Panc1 (cell line): ENCODE results near the gene HCFC1.

ENCODE experiments used
- CTCF ChIP-seq: fragments of 450-650 bp; IDR thresholded peaks from 2 replicates; pipeline ENCODE4 v1.5.1; 2017; ENCODE audit warnings: mild to moderate bottlenecking
- POLR2AphosphoS5 ChIP-seq: IDR thresholded peaks from 2 replicates; pipeline ENCODE4 v1.6.1; 2012; ENCODE audit warnings: mild to moderate bottlenecking, low read depth, low read length, moderate library complexity
- TCF7L2 ChIP-seq: IDR thresholded peaks from 2 replicates; pipeline ENCODE4 v1.6.1; 2011; ENCODE audit warnings: mild to moderate bottlenecking, low read depth, low read length, inconsistent platforms

- TF ChIP-seq CTCF (no peak), POLR2AphosphoS5 (no peak), TCF7L2 (no peak)
These were observed 63.3 kb downstream of the HCFC1 start for GRCh38 chrX:153908219-153908860.
